ENCODE data around the gene GPR87.

DNA sequence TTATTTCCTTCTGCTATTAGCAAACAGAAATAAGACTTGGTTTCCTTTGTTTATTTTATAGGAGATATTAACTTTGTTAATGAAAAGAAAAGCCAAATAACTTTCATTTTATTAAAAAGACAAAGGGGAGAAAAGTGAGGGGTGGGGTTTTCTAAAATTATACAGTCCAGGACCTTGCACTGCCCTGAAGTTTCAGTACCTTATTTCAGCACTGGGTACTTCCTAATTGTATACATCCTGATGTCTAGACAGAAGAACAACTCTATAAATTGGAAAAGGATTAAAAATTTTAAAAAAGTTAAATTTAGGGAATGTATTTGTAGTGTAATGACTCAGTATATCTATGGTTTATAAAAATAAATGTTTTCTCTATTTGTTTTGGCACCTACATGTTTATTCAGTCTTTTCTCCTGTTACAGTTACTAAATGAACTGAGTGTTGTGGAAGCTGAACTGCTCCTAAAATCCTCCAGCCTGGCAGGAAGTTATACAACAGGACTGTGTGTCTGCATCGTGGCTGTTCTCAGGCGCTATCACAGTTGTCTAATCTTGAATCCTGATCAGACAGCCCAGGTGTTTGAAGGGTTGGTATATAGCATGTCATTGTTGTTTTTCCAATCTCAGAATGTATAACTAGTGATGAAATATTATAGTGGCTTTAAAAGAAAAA is 40.3 kb upstream of the GPR87 start:
- TF ChIP-seq EZH2 (IDR thresholded peaks at IDR 0.05; ENCODE audit: low read length), result no peak
- TF ChIP-seq, protein P1, sequence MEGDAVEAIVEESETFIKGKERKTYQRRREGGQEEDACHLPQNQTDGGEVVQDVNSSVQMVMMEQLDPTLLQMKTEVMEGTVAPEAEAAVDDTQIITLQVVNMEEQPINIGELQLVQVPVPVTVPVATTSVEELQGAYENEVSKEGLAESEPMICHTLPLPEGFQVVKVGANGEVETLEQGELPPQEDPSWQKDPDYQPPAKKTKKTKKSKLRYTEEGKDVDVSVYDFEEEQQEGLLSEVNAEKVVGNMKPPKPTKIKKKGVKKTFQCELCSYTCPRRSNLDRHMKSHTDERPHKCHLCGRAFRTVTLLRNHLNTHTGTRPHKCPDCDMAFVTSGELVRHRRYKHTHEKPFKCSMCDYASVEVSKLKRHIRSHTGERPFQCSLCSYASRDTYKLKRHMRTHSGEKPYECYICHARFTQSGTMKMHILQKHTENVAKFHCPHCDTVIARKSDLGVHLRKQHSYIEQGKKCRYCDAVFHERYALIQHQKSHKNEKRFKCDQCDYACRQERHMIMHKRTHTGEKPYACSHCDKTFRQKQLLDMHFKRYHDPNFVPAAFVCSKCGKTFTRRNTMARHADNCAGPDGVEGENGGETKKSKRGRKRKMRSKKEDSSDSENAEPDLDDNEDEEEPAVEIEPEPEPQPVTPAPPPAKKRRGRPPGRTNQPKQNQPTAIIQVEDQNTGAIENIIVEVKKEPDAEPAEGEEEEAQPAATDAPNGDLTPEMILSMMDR (optimal IDR thresholded peaks at IDR 0.05 in 1 of 3, IDR thresholded peaks at IDR 0.05 in 1 of 3, conservative IDR thresholded peaks at IDR 0.05 in 1 of 3; ENCODE audit: extremely low read depth in 1 of 3, insufficient read depth in 2 of 3, low read length in 3 of 3), result no peak

Measured in keratinocyte (primary cell).